K562 (cell line): Measurements from ENCODE around the gene PIK3CB. TPM values are rescaled to one million over a fixed set of nuclear protein-coding genes. Genes with fewer than 3 reads are reported as not detected.

Experiments used
- CHAMP1 ChIP-seq: fragments of 450-650 bp; IDR thresholded peaks from 2 replicates; pipeline ENCODE4 v1.6.1; 2016; ENCODE audit warnings: mild to moderate bottlenecking
- JUN ChIP-seq, 2 experiments: sonication (generic) in 1 of 2; formaldehyde crosslinking in 1 of 2; IDR thresholded peaks; 2 replicates each; pipeline versions ENCODE4 v1.6.1 to v1.8.0; 2012 to 2022; ENCODE audit warnings: borderline replicate concordance in 2 of 2, mild to moderate bottlenecking in 2 of 2, improper control_type of control experiment in 1 of 2, low read depth in 1 of 2, low read length in 1 of 2, missing genetic modification reagents in 1 of 2
- MAFK ChIP-seq: IDR thresholded peaks from 2 replicates; pipeline ENCODE4 v1.6.1; 2011; ENCODE audit warnings: low read length, improper control_type of control experiment
- NONO ChIP-seq, 2 experiments: fragments of 200-400 bp in 1 of 2; fragments of 450-650 bp in 1 of 2; formaldehyde crosslinking in 1 of 2; IDR thresholded peaks; 2 replicates each; pipeline ENCODE4 v1.6.1; 2017; ENCODE audit warnings: low read depth in 2 of 2, mild to moderate bottlenecking in 2 of 2, moderate library complexity in 2 of 2, low read length in 1 of 2
- NR2C2 ChIP-seq, 2 experiments: fragments of 200-800 bp in 1 of 2; sonication (Bioruptor generic) in 1 of 2; sonication (generic) in 1 of 2; formaldehyde crosslinking in 1 of 2; IDR thresholded peaks; 2 replicates each; pipeline versions ENCODE4 v1.6.1 to v1.8.0; 2016 to 2022; ENCODE audit warnings: mild to moderate bottlenecking in 1 of 2, missing compliant biosample characterization in 1 of 2, missing genetic modification characterization in 1 of 2, missing genetic modification reagents in 1 of 2
- RBM22 ChIP-seq: fragments of 200-400 bp; formaldehyde crosslinking; IDR thresholded peaks from 2 replicates; pipeline ENCODE4 v1.6.1; 2018; ENCODE audit warnings: low read length, low read depth; ENCODE audit not compliant: poor library complexity, severe bottlenecking
- ZBTB40 ChIP-seq, 2 experiments: fragments of 450-650 bp in 1 of 2; sonication (generic) in 1 of 2; formaldehyde crosslinking in 1 of 2; IDR thresholded peaks; 2 replicates each; pipeline versions ENCODE4 v1.7.1 to v1.9.0; 2016 to 2022; ENCODE audit warnings: inconsistent platforms in 1 of 2, mild to moderate bottlenecking in 1 of 2, missing genetic modification reagents in 1 of 2
- ZHX1 ChIP-seq: fragments of 150-350 bp; conservative IDR thresholded peaks from 2 replicates; pipeline ENCODE4 v1.6.1; 2014; ENCODE audit warnings: low read length
- ZNF263 ChIP-seq: sonication (generic); formaldehyde crosslinking; IDR thresholded peaks from 2 replicates; pipeline ENCODE4 v1.8.0; 2022; ENCODE audit warnings: mild to moderate bottlenecking, missing genetic modification reagents, borderline replicate concordance
- polyA plus RNA-seq, 8 experiments: library from polyadenylated mRNA; depleted of rRNA in 4 of 8; stranded (reverse) in 5 of 8; unstranded in 3 of 8; fragments of >200 nt; fragmentation: Nextera tagmentation in 2 of 8; fragmentation: Illumina TruSeq in 1 of 8; extraction: Ambion mirVana in 2 of 8; extraction: Trizol in 1 of 8; gene quantifications; 2 replicates each; pipeline versions ENCODE4 v1.2.1 to v1.2.3, GENCODE V29; 2011 to 2014; ENCODE audit warnings: inconsistent platforms in 1 of 8, missing spikeins in 1 of 8
- total RNA-seq, 7 experiments: library from RNA; depleted of rRNA in 6 of 7; stranded (reverse); fragments of >200 nt in 6 of 7; fragmentation: Illumina TruSeq in 2 of 7; extraction: Trizol in 2 of 7; gene quantifications; 2 replicates each; pipeline versions ENCODE4 v1.2.1 to v1.2.3, GENCODE V29; 2011 to 2021; ENCODE audit warnings: low replicate concordance in 1 of 7

Gene PIK3CB
- total and polyA plus RNA-seq, 9 of the 15 experiments (the other 6 are each of a cell fraction or from before 2014, with no cell fraction given): 15.3 to 62.6 (median 28.3) TPM

GRCh38 chr3:138694287-138695007 lies 140.3 kb downstream of the PIK3CB start (continued):
- TF ChIP-seq ZBTB40 (IDR thresholded peaks at IDR 0.05) (no peak), ZBTB40 (CRISPR knock-in tag; IDR thresholded peaks at IDR 0.05) (no peak), CHAMP1 (no peak), RBM22 (peak; percentile 53), JUN (IDR thresholded peaks at IDR 0.05; ENCODE audit: borderline replicate concordance, low read depth, low read length) (peak; percentile 88), JUN (CRISPR knock-in tag; IDR thresholded peaks at IDR 0.05; ENCODE audit: borderline replicate concordance) (no peak), MAFK (peak; percentile 14; the same call in 1 of the 2 replicates), ZHX1 (no peak), NONO (IDR thresholded peaks at IDR 0.05; ENCODE audit: low read depth in 2 of 2, low read length in 1 of 2) (no peak), NR2C2 (CRISPR knock-in tag; IDR thresholded peaks at IDR 0.05) (no peak), NR2C2 (tag; IDR thresholded peaks at IDR 0.05) (peak; percentile 51; the same call in 1 of the 2 replicates), ZNF263 (CRISPR knock-in tag) (peak; percentile 90)
